IPS DF 4.7 (cell line): ENCODE results near the gene MARCHF4.

Experiments used
- DNase-seq: peaks from one replicate; pipeline ENCODE4 v3.0.0-alpha.2; 2013; ENCODE audit warnings: low spot score; ENCODE audit errors: extremely low read depth

MARCHF4 gene

GRCh38 chr2:216371721-216372702, at the start of gene MARCHF4:
Gene MARCHF4, minus strand, starts transcription at chr2:216372483. Its CDS starts 2,223 bp downstream, at chr2:216370260.
- no peak for DNase-seq

- no peak for DNase-seq
These were observed 48.3 kb upstream of the MARCHF4 start for GRCh38 chr2:216420367-216421101.

GRCh38 chr2:216418981-216419380, 46.7 kb upstream of the MARCHF4 start:
- no peak for DNase-seq

- no peak for DNase-seq
These were observed 44.5 kb upstream of the MARCHF4 start for GRCh38 chr2:216416571-216417307.

GRCh38 chr2:216415541-216415940, 43.3 kb upstream of the MARCHF4 start:
- no peak for DNase-seq

GRCh38 chr2:216414772-216415319, 42.6 kb upstream of the MARCHF4 start:
- no peak for DNase-seq

- no peak for DNase-seq
These were observed 41.6 kb upstream of the MARCHF4 start for GRCh38 chr2:216413882-216414281.

GRCh38 chr2:216412022-216412999, 40.0 kb upstream of the MARCHF4 start, which contains the start of gene SMARCAL1:
Gene SMARCAL1, plus strand, starts transcription at chr2:216412484. Its CDS starts 2,221 bp downstream, at chr2:216414705.
- peak; percentile 94 for DNase-seq

- no peak for DNase-seq
These were observed 38.3 kb upstream of the MARCHF4 start for GRCh38 chr2:216410550-216410949.

- DNase-seq, result no peak
These were observed 36.4 kb upstream of the MARCHF4 start for GRCh38 chr2:216408426-216409290.

- DNase-seq, result no peak
These were observed 34.5 kb upstream of the MARCHF4 start for GRCh38 chr2:216406826-216407225.

- DNase-seq, result no peak
These were observed 33.3 kb upstream of the MARCHF4 start for GRCh38 chr2:216405588-216405987.

GRCh38 chr2:216404010-216404618, 31.8 kb upstream of the MARCHF4 start:
- DNase-seq, result no peak

- no peak for DNase-seq
These were observed 30.5 kb upstream of the MARCHF4 start for GRCh38 chr2:216402751-216403150.

- DNase-seq, result no peak
These were observed 27.3 kb upstream of the MARCHF4 start for GRCh38 chr2:216399621-216400020.

- DNase-seq, result no peak
These were observed 22.6 kb upstream of the MARCHF4 start for GRCh38 chr2:216394881-216395280.

GRCh38 chr2:216392945-216393840, 20.9 kb upstream of the MARCHF4 start:
- DNase-seq, result no peak
